ENCODE data around the gene AMT.
"Not testable (repeated sequence)": the region's sequence is repeated elsewhere in the genome, so short reads cannot be mapped to it uniquely, and the experiment has no call there.

The AMT gene

DNA sequence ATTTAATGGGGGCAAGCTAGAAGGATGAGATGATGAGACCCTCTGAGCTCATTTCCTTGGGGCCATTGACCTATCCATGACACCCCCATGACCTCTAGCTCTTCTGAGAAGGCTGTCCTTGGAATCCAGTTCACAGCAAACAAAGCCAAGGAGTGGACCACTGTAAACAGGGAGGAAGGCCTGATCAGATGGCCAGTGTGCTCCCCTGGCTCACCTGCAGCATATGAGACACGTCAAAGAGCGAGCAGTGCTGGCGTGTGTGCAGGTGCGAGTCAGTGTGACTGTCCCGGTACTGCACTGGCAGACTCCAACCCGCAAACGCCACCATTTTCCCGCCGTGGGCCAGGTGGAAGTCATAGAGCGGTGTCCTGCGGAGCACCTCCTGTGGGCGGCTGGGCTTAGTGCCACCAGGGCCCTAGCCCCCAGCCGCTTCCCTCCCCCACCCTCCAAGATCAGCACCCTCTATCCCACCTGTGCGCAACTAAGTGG, 339 bp downstream of the AMT start:
- no peak for DNase-seq

DNA sequence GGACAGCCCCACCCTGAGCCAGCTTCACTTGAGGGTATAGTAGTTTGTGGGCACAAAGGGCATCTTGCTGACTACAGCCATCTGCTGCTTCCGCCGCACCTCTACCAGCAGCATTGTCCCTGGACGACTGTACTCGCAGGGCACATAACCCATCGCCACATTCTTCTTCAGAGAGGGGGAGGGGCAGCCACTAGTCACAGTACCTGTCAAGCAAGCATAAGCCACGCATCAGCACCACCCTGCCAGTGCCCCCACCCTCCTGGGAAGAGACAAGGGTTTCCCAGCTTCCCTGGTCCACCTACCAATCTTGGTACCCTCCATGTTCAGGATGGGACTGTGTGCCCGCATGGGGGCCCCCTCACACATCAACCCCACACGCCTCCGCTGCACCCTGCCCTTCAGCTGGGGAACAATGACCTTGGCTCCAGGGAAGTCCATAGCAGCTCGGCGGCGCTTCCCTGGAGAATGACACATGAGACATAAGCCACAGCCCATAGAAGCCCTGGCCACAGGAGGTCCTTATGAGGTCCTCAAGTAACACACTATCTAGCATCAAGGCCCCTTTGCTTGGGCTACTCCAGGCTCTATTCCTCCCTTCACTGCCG, 4.7 kb downstream of the AMT start:
- DNase-seq, result no peak

DNA sequence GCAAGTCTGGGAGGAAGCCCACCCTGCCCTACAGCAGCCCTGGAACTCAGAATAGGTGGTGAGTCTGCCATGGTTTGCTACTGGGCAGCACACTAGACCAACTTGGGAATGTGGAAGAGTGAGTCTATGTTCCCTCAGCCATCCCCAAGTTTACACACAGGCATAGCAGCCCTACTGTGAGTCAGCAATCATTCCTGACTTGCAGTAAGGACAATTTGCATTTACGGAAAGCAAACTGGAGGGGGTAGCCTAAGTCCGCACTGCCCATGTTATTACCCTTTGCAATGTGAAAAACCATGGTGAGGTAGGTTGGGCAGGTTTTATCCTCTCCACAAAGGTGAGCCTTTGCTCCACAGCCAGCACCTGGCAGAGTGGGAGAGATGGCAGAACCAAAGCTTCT, 5.4 kb downstream of the AMT start:
- DNase-seq, result no peak

DNA sequence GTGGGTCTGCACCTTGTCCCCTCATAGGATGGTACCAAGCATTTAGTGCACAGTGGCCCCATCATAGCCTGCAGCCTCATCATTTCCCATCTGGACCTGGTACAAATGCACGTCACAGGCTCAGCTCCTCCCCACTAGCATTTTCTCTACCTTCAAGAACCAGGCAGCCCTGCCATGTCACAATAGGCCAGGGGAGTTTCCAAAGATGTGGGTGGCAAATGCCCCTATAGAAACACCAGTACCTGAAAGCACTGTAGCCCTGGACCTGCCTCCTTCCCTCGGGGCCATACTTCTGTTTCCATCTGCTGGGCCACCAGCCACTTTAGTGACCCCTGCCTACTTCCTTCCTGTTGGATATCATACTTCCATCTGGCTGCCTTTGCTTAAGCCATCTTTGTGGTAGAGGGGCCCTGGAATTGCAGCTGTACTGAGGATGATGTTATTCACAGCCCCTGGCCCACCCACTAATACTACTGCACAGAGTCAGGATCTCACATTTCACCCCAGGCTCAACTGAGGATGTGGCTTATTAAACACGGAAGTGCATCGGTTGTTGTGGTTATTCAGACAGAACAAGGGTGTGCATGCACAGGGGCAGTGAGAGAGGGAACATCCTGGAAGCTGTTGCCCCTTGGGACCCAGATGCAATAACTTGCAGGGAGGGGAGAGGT, 6.2 kb downstream of the AMT start:
- DNase-seq, result no peak

DNA sequence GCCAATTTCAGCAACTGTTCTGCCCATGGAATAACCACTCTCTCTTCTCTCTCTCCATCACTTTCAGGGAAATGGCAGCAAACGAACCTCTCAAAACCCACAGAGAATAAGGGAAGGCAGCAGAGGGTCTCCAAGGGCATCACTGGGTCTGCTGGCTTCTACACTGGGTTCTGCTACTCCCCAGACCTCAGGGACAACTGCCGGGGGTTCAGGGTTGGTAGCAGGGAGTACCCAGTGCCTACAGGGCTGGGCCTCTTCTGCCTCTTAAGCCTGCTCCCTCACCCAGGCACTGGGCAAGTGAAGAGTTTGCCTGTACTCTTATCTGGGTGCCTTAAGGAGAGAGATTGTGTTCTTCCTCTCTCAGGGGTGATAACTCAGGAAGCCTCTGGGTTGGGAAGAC, 7.5 kb downstream of the AMT start:
- DNase-seq, result no peak

DNA sequence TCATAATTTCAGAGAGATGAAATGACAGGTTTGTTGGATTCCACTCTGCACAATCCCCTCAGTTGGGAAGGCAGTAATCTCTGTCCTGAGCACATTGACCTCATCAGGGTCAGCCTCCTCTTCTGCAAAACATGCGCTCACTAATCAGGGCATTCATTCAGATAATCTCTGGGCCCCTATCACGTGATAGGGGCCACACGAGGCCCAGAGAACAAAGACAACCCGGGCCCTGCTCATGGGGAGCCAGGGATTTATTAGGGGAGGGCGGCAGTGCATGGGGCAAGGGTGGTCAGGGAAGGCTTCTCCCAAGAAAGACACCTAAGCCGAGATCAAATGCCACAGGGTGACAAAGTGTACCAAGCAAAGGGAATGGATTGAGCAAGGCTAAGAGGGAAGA, 8.9 kb downstream of the AMT start:
- DNase-seq, result no peak

DNA sequence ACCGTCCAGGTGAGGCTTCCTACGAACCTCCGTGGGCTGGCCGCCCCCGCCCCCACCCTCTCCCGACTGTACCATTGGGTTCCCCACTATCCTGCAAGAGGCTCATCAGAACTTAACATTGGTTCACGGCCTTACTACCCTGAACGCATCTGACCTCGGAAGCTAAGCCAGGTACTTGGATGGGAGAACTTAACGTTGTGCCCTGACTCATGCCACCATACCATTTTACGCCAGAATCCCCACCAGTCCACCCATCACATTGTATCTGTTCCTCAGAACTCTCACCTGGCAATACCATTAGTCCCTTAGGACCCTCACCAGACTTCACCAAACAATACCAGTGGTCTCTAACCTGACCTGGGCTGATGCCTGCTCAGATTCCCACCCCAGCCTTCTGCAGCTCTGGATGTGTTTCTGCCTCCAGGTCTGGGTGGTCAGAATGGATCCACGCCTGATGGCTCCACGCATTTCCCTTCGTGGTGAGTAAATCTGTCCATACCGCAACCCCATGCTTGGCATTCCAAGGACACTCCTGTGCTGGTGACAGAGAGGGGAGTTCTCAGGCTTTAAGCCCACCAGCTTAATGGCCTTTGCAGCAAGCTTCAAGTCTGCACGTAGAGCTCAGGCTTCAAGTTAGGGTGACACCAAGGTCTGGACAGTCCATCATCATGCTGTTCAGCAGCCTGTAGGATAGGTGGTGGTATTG, 9.5 kb downstream of the AMT start:
- DNase-seq, result no peak

DNA sequence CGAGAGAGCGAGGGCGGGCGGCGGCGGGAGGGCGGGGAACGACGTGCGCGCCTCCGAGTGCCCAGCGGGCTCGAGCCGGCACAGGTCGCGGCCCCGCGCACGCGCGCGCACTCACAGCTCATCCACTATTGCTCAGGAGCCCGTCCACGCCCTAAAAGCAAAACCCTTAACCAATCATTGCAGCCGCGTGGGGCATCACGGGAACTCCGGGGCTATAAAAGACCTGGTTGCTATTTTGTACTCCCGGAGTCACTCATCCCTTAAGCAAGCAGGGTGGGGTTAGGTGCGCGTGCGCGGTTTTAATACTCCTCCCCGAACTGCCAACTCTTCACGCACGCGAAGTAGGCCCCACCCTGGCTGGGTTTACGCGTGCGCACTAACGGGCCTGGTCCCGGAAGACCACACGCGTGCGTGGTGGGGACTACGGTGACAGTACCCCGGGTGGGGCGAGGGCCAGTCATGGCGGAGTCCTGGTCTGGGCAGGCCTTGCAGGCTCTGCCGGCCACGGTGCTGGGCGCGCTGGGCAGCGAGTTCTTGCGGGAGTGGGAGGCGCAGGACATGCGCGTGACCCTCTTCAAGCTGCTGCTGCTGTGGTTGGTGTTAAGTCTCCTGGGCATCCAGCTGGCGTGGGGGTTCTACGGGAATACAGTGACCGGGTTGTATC, 10.2 kb downstream of the AMT start, which contains the start of the genes RHOA and TCTA:
TSS of gene RHOA (minus strand) at position 9 of the 664 bp plus-strand sequence. CDS start 36,387 bp downstream, outside the sequence.
TSS of gene TCTA (plus strand) at position 456 of the 664 bp plus-strand sequence. CDS start at position 460, 4 bp downstream.
- peak; percentile 96 to 98 for DNase-seq

DNA sequence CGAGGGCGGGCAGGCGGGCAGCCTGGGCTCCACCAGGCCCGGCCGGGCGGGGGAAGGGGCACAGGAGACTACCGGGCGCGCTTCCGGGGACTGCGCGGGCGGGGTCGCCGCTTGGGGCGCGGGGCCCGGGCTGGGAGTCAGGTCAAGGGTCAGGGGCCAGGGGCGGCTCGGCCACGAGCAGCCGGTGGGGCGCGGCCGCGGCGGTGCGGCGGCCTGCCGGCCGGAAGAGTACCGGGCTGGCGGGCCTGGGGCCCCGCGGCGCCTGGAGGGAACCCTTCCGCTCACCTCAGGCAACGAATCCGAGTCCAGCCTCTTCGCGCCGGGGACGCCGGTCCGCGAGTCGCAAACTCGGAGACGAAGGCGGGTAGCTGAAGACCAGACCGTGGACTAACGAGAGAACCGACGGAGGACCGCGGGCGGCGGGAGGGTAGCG, 10.7 kb downstream of the AMT start:
- DNase-seq, result no peak

DNA sequence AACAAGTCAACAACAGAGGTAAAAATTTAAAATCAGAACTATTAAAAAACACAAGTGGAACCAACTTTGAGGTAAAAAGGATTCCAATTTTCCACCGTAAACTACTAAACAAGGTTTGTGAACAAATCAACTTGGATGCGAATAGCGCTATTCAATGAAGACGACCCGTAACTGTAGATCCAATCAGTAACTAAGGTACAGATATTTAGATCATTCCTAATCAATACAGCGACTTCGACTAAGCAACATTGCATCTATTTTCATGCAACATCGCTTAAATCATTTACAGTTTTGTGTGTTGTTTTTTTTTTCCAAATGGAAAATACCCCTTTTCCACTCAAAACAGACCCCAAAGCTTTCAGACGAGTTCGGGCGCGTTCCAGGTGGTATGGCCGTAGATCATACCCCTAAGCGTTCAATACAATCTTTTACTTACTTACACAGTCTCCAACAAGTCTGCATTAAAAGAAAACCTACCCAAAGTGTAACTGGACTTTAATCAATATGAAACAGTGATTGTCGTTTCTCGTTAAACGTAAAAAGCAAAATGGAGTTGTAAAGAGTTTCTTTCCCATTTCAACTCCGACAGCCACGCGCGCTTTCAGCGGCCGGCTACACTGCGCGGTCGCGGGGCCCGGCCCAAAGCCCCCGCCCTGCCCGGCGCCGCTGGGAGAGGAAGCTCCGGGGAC, 11.3 kb downstream of the AMT start:
- DNase-seq, result no peak

DNA sequence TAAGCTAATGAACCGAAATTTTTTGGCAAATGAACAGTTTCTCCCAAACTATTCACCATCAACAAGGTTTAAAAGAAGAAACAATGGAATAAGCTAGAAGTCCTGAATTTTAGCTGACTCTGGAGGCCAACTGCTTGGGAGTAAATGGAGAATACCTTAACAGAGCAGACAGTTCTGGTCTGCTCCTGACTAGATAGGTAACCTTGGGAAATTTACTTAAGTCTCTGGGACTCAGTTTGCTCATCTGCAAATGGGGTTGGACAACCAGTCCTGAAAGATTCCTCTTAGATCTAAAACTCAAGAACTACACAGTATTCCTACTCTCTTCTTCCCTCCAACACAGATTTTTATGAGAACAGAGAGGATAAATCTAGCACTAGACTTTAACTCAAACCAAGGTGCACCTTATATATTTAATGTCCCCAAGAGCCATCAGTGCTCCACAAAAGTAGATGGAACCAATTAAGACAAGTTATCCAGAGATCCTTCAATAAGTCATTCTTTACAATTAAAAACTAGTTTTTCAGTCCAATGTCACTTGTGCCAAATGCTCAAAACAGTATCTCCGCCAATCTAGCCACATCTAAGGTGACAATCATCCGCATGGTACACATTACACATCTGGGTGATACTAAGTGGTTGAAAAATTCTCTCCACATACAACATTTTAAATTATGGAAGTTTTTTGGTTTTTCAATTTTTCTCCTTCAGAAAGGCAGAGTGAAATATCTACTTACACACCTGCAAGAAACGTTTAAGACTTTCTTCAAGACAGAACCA, 12.0 kb downstream of the AMT start:
- DNase-seq, result no peak

DNA sequence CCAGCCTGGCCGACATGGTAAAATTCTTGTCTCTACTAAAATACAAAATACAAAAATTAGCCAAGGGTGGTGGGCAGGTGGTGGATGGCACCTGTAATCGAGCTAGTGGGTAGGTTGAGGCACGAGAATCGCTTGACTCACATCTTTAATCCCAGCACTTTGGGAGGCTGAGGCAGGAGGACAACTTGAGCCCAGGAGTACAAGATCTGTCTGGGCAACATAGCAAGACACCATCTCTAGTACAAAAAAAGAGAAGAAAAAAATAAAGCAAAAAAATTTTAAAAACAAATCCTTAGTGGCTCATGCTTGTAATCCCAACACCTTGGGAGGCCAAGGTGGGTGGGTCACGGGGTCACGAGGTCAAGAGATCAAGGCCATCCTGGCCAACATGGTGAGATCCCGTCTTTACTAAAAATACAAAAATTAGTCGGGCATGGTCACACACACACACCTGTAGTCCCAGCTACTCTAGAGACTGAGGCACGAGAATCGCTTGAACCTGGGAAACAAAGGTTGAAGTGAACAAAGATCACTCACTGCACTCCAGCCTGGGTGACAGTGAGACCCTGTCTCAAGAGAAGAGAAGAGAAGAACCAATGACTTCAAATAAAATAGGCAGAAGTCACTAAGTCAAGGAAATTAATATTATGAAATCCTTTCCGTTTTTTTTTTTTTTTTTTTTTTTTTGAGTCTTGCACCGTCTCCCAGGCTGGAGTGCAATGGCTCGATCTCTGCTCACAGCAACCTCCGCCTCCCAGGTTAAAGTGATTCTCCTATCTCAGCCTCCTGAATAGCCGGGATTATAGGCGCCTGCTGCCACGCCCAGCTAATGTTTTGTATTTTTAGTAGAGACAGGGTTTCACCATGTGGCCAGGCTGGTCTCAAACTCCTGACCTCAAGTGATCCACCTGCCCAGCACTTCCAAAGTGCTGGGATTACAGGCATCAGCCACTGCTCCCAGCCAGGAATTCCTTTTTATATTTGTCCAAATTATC, 15.4 kb downstream of the AMT start:
- no peak for DNase-seq

DNA sequence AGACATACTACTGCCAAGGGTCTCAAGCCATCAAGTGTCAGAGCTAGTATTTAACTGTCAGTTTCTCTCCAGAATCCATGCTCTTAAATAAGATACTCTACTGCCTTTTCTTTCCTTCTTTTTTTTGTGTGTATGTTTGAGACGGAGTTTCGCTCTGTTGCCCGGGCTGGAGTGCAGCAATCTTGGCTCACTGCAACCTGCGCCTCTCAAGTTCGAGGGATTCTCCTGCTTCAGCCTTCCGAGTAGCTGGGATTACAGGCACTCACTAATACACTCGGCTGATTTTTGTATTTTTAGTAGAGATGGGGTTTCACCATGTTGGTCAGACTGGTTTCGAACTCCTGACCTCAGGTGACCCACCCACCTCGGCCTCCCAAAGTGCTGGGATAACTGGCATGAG, 16.7 kb downstream of the AMT start:
- DNase-seq, result not testable (repeated sequence)

DNA sequence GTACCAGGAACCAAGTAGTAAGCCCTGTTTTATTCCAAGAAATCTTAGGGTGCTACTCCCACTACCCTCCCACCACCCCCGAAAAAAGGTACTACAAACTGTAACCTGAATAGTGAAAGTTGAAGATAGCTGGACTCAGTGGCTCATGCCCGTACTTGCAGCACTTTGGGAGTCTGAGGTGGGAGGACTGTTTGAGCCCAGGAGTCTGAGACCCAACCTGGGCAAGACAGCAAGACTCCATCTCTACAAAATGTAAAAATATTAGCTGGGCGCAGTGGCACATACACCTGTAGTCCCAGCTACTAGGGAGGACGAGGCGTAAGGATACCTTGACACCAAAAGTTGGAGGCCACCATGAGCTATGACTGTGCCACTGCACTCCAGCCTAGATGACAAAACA, 18.4 kb downstream of the AMT start:
- DNase-seq, result no peak

DNA sequence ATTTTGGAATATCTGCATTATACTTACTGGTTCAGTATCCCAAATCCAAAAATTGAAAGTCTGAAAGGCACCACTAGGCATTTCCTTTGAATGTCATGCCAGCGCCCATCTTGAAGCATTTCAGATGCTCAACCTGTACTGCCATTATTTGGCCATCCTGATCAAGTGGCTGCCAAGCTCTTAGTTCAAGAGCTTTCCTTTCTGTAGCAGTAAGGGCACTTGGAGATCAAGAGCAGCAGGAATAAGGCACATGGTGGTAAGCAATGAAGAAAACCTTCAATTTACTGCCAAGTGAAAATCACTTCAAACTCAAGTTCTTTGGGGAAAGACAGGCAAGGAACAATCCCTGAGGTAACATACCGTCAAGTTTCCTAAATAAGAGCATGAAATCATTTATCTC, 20.5 kb downstream of the AMT start:
- DNase-seq, result no peak

DNA sequence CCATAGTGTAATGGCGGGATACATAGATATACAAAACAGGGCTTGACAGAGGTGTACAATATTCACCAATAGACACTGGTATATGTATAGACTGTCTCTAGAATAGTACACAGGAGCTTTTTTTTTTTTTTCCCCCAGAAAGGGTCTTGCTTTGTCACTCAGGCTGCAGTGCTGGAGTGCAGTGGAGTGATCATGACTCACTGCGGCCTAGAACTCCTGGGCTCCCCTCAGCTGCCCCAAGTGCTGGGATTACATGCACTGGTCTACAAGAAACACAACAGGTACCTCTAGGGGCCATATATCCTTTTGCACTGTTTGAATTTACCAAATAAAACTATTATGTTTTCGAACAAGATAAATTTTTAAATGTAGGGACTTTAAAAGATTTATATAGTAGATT, 22.8 kb downstream of the AMT start:
- DNase-seq, result no peak

DNA sequence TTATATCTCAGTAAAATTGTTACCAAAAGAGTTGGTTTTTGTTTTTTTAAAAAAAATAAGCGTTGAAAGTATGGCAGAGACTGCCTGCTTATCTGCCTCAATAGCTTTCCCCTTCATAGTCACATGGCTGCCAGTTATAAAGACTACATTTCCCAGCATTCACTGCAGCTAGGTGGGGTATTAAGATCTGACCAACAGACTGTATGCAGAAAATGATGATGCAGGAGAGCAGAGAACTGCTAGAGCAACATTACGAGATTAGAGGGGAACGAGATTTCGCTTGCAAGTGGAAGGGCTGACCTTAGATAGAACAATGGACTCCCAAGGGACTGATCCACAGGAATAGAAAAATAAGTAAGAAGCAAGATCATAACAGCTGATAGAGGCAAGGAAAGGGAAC, 24.8 kb downstream of the AMT start:
- DNase-seq, result no peak

DNA sequence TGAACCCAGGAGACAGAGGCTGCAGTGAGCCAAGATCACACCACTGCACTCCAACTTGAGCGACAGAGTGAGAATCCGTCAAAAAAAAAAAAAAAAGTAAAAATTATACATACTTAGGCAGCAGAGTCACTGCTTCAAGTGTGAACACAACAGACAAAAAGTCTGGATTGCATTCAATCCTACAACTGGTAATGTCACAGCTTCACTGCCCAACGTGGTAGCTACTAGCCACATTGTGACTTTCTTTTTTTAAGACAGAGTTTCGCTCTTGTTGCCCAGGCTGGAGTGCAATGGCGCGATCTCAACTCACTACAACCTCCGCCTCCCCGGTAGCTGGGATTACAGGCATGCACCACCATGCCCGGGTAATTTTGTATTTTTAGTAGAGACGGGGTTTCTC, 31.0 kb downstream of the AMT start:
- DNase-seq, result not testable (repeated sequence)

DNA sequence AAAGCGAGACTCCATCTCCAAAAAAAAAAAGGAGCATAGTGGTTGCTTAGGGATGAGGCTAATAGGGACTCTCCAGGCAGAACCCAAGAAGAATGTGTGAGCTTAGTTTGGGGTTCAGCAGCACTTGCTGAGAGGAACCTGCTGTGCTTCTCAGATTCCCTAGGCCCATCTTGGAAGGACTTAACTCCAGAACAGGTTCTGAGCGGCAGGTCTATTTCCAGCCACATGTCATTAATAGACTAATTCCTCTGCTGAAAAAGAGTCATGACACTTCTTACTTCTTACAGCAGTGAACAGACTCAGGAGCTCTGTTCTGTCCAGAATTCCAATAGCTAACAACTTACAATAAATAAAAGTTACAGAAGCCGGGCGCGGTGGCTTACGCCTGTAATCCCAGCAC, 33.0 kb downstream of the AMT start:
- no peak for DNase-seq

DNA sequence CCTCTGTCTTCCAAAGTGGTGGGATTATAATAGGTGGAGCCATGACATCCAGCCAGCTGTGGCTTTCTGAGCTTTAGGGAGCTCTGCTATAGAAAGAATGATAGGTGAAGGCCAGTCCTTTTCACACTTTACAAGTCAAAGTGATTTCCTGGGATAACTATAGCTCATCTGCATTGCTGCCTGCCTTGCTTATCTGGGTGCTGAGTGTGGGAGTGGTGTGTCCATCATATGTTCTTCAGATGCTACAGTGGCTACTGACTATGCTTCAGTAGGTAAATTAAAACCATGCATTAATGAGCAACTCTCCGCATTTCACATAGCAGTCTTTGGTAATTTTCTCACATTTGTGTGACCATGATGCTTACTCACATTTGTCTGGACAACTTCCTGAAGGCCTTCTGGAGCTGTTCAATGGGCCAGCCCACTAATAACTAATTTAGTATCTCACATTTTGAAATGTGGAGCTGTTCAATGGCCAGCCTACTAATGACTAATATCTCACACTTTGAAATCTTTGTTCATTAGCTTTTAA, 33.9 kb downstream of the AMT start:
- DNase-seq, result no peak

Measured in NCI-H446 (cell line).